Measurements from ENCODE around the gene CPNE8.

- TF ChIP-seq CTCF (conservative IDR thresholded peaks at IDR 0.05; ENCODE audit: low read depth, low read length) (no peak), RFX5 (IDR thresholded peaks at IDR 0.05; ENCODE audit: low read depth, low read length) (no peak), POLR2A (IDR thresholded peaks at IDR 0.05; ENCODE audit: low read depth, low read length) (no peak), CEBPB (IDR thresholded peaks at IDR 0.05; ENCODE audit: low read depth, low read length) (no peak)
Observed at GRCh38 chr12:38809832-38810231, 95.6 kb downstream of the CPNE8 start.
